CD4-positive, alpha-beta T cell treated with Interferon alpha-2 for 1 hour (primary cell): ENCODE measurements around the gene PRX.

Experiments
- DNase-seq, 2 donors: peaks; one replicate each; pipeline ENCODE4 v3.0.0-alpha.2; 2020 to 2022

Gene PRX

DNA sequence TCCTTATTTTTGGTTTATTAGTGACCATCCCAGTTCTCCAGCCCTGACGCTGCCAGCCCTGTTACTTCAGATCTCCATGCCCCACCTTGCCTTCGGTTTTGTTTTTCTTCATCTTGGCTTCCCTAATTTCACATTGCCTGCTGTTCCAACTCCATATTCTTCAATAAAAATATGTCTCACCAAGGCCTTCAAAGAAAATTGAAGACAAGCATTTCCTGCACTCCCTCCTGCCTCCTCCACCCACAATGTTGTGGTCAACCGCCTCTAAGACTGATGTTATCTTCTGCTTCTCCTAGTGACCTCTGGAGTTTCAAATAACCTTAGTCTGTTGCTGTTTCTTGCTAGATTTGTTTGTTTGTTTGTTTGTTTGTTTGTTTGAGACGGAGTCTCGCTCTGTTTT, 50.1 kb downstream of the PRX start:
- peak in 1 of 2 donors; percentile 9 for DNase-seq

DNA sequence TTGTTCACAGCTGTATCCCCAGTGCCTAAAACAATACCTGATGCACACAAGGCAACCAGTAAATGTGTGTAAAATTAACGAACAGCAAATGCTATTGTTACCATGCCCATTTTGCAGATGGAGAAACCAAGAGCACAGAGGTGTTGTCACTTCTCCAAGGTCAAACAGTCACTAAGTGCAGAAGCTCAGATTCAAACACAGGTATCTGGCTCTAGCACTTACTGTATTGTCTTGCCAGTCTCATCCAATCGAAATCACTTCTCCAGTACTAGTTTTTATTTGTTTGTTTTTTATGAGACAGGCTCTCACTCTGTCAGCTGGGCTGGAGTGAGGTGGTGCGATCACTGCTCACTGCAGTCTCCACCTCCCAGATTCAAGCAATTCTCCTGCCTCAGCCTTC, 51.0 kb downstream of the PRX start:
- DNase-seq, result no peak

DNA sequence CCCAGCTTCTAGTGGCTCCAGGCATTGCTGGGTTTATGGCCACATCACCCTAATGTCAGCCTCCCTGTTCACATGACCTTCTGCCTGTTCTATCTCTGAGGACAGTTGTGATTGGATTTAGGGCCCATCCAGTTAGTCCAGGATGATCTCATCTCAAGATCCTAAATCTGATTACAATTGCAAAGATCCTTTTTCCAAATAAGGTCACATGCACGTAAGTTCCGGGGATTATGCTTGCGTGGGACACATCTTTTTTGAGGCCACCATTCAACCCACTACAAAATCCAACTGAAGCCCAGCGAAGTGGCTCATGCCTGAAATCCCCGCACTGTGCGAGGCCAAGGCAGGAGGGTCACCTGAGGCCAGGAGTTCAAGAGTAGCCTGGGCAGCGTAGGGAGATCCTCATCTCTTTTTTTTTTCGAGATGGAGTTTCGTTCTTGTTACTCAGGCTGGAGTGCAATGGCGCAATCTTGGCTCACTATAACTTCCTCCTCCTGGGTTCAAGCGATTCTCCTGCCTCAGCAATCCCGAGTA, 52.4 kb downstream of the PRX start:
- DNase-seq, result peak in 1 of 2 donors; percentile 15

DNA sequence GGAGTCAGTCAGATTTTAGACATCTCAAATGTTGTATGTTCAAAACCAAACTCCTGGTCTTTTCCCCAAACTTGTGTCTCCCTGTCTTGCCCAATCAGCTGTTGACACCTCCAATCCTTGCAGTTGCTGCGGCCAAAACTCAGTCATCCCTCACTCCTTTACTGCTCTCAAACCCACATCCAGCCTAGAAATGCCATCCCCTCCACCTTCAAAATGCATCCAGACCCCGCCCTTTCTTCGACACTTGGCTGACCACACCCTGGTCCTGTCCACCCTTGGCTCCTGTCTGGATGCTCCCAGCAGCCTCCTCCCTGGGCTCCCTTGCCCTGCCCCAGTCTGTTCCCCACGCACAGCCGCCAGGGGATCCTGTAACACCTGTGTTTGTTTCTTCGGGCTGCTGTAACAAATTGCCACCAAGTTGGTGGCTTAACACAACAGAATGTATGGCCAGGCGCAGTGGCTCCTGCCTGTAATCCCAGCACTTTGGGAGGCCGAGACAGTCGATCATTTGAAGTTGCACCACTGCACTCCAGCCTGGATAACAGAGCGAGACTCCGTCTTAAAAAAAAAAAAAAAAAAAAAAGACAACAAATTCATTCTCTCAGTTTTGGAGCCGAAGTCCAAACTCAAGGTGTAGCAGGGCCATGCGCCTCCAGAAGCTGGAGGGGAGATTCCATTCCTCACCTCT, 53.0 kb downstream of the PRX start:
- DNase-seq, result no peak

DNA sequence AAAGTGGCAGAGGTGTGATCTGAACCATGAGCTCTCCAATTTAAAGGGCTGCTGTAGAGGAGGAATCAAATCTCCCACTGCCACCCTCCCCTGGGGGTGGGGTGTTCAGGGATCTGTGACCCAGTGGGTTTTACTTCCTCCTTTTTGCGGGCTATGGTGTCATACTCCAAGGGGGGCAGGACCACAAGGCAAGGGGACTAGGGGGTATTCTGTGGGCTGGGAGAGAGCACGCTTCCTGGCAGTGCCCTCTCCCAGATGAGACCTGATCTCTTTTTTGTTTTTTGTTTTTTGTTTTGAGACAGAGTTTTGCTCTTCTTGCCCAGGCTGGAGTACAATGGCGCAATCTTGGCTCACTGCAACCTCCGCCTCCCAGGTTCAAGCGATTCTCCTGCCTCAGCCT, 54.4 kb downstream of the PRX start:
- peak; percentile 11 to 57 for DNase-seq

DNA sequence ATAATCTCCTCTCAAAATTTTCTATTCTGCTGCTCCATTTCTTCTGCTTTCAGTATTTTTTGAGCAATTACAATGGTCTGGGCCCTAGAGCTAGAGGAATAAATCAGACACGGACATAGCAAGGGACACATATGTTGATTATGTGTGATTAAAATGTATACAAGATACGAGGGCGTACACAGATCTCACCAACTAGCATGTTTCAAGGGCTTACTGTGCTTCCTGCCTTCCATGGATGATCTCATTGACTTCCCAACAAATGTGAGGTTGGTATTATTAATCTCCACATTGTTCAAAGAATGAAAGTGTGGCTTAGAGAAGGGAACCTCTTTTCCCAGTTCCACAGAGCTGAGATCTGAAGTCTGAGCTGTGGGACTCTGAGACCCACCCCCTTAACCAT, 55.5 kb downstream of the PRX start:
- no peak for DNase-seq

DNA sequence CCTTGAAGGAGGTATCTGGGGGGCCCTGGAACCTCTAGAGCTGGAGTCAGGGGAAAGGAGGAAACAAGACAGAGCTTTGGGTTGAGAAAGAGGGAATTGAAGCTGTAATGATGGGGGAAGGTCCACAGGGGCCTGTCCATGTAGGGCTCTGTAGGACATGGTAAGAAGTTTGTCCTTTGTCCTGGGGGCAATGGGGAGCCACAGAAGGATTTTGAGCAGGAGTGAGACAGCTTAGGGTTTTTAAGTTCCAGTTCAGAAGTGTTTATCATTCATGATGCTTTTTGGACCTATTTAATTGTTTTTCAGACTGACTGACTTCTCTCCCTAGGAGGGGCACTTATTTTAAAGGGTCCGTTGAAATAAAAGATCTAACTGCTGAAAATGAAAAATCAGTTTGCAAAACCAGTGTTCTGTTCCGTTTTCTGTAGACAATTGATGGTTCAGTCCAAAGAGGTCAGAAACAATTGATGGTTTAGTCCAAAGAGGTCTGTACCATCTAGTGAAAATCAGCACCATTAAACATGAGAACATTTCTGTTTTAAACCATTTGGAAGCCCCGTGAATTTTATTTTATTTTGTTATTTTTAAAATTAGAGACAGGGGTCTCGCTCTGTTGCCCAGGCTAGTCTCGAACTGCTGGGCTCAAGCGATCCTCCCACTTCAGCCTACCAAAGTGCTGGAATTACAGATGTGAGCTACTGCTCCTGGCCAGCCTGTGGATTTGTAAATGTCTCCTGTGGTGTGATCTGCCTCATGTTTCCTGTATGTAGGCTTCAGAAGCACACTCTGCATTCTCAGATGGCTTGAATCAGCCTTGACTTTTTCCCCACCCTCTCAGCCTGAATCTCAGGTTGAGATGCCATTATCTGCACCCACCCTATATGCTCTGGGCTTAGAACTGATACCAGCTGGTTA, 56.2 kb downstream of the PRX start:
- DNase-seq, result no peak

DNA sequence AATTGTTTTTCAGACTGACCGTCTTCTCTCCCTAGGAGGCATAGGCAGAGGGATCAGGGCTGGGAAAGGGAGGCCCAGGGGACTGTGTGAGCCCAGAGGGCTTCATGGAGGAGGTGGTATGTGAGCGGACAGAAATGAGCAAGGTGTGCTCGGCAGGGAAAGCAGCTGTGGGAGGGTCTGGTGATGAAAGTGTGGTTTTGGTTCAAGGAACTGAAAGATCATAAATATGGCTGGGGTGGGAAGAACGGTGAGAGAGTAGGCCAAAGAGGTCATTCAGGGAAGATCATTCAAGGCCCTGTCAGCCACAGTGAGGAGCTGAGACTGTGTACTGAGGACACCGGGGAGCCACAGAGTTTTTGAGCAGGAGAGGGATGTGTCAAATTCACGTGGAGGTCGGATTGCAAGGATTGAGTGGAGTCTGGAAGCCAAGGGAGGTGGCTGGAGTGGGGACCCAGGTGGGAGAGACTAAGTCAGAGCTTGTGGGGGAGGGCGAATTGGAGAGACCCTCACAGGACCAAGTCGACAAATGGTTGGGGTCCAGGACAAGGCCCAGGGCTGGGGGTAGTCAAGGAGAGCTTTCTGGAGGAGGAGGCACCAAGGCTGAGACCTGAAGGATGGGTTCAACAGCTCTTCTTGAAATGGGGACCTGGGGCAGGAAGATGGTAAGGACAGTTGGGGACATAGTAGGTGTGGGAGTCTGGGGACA, 57.0 kb downstream of the PRX start:
- DNase-seq, result no peak

DNA sequence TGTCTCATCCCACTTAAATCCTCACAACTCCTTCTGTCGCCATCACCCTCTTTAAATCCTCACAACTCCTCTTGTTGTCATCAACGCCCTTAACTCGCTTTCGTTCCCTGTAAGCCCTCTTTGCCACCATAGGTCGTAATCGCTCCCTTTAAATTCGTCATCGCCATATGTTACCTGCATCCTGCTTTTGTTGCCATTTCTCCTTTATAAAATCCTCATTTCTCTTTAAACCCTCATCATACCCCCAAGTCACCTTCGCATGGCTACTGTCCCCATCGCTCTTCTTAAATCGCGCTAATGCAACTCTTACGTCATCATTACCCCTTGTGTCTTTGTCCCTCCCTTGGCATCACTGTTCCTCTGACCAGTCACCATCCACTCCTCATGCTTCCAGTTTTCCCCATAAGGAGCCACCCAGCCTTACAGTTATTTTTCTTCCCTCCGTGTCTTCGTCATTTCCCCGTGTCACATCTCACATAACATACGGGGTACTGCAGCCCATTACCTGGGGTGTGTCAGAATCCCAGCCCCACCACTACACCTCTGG, 64.1 kb downstream of the PRX start:
- peak; percentile 7 to 16 for DNase-seq

DNA sequence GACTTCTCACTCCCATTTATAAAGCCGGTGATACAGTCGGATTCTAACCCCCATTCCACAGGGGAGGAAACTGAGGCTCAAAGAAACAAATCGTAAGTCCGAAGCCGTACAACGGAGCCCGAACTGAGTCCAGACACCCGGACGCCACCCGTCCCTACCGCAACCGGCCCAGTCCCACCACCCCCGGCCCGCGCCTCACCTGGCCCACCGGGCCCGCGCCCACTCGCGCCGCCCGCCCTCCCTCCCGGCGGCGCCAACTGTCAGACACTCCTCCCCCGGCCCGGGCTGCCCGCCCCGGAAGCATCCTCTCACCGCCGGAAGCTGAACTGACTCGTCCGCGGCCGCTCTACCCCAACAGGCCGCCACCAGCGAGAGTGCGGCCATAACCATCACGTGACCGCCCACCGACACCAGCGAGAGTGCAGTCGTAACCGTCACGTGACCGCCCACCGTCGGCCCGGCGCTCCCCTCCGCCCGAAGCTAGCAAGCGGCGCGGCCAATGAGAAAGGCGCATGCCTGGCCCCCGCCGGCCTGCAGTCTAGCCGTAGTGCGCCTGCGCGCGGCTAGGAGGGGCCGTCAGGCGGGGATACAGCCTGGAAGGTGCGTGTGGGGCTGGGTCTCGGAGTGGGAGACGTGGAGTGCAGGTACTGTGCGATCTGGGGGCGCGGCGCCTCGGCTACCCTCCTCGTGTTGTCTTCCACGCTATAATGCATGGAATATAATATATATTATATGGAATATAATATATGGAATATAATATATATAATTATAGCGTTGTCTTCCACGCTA, 64.9 kb downstream of the PRX start, which contains the start of the genes C19orf47 and PLD3:
Gene C19orf47, minus strand, starts transcription at position 273 of the 789 bp plus-strand sequence. CDS start 6,540 bp downstream, outside the sequence.
Gene PLD3, plus strand, starts transcription at position 571 of the 789 bp plus-strand sequence. CDS start 17,789 bp downstream, outside the sequence.
- peak; percentile 99 to 100 for DNase-seq

DNA sequence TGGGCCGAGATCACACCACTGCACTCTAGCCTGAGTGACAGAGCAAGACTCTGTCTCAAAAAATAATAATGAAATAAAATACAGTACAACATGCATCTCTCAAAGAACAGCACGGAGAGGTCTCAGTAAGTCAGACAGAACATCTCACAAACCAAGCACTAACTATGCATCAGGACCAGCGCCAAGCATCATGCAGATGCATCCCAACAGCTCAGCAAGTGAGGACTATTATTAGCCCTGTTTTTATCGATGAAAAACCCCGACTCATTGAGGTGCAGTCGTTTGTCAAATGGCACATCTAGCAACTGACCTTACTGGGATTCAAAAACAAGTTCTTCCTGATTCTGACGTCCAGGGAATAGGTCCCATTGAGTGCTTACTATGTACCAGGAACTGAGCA, 68.8 kb downstream of the PRX start:
- DNase-seq, result no peak
